HepG2 (cell line): Measurements from ENCODE around the gene SLC4A11. TPM values are rescaled to one million over a fixed set of nuclear protein-coding genes. Genes with fewer than 3 reads are reported as not detected.
A peak's percentile ranks its signal among the peaks of the same experiment; 100 is the strongest.

Experiments
- ATAC-seq: fragments of 200-7000 bp; cut with Tn5 transposase; 3 replicates; pipeline ENCODE4 v1.9.1; 2020; ENCODE audit warnings: mild to moderate bottlenecking, moderate library complexity
- BruUV-seq: library from RNA; stranded (reverse); fragments of 400-500 nt; replicated peaks from 2 replicates; lab custom pipeline; 2021; lab: Mats Ljungman, UMichigan
- CTCF ChIA-PET: fragments of 300-600 bp; formaldehyde crosslinking; extraction: SDS; loops from one replicate; lab custom pipeline; 2021; ENCODE audit warnings: low total read pairs, inconsistent platforms, low intra/inter-chr PET ratio; lab: Yijun Ruan, JAX
- POLR2A ChIA-PET: fragments of 350-600 bp; sonication (Branson Sonifier 250); formaldehyde crosslinking; loops from one replicate; lab custom pipeline; 2020; ENCODE audit warnings: antibody characterized with exemption, inconsistent platforms; lab: Yijun Ruan, JAX
- DNase-seq: peaks from one replicate; pipeline ENCODE4 v3.0.0-alpha.2; 2015; ENCODE audit warnings: low spot score
- FAIRE-seq: peaks from 3 replicates; lab custom pipeline; 2011; peaks lifted over from hg19 to GRCh38; lab: Jason Lieb, UNC
- H2AFZ ChIP-seq: one replicate; pipeline ENCODE4 v1.6.1; 2011; ENCODE audit warnings: low read length, inconsistent platforms
- H3K27ac ChIP-seq: fragments of 300-600 bp; 3 replicates; pipeline ENCODE4 v1.8.0; 2011; ENCODE audit warnings: mixed run types, mild to moderate bottlenecking, mixed read lengths, low read length, inconsistent platforms; ENCODE audit not compliant: insufficient read depth; ENCODE audit errors: extremely low read length
- H3K27me3 ChIP-seq, 2 experiments: fragments of 200-600 bp in 1 of 2; 2 replicates in 1 of 2; 3 replicates in 1 of 2; pipeline versions ENCODE4 v1.6.0 to v1.8.0; 2011; ENCODE audit warnings: low read length in 2 of 2, mild to moderate bottlenecking in 2 of 2, moderate library complexity in 2 of 2, inconsistent platforms in 1 of 2; ENCODE audit not compliant: insufficient read depth in 2 of 2, control insufficient read depth in 1 of 2
- H3K36me3 ChIP-seq, 2 experiments: fragments of 200-600 bp in 1 of 2; replicated peaks in 1 of 2; 2 replicates in 1 of 2; 3 replicates in 1 of 2; pipeline versions ENCODE4 v1.5.1 to v1.8.0; 2011; ENCODE audit warnings: low read length in 2 of 2, inconsistent platforms in 1 of 2; ENCODE audit not compliant: insufficient read depth in 2 of 2, control insufficient read depth in 1 of 2
- H3K4me1 ChIP-seq: 2 replicates; pipeline ENCODE4 v1.5.1; 2012; ENCODE audit warnings: low read length, inconsistent platforms; ENCODE audit not compliant: insufficient read depth
- H3K4me2 ChIP-seq: 2 replicates; pipeline ENCODE4 v1.6.0; 2011; ENCODE audit warnings: low read depth, low read length, inconsistent platforms
- H3K4me3 ChIP-seq, 3 experiments: fragments of 200-600 bp in 1 of 3; sonication (generic), shearing (Covaris generic) in 1 of 3; replicated peaks in 1 of 3; 2 replicates each; pipeline ENCODE4 v1.5.1; 2011 to 2016; ENCODE audit warnings: low read length in 3 of 3, inconsistent platforms in 2 of 3, low read depth in 2 of 3, mild to moderate bottlenecking in 2 of 3, control low read depth in 1 of 3, mixed read lengths in 1 of 3; ENCODE audit not compliant: insufficient read depth in 1 of 3
- H3K79me2 ChIP-seq: one replicate; pipeline ENCODE4 v1.6.1; 2011; ENCODE audit warnings: low read length, inconsistent platforms; ENCODE audit not compliant: insufficient read depth
- H3K9ac ChIP-seq: 2 replicates; pipeline ENCODE4 v1.6.0; 2011; ENCODE audit warnings: mild to moderate bottlenecking, low read depth, low read length, inconsistent platforms; ENCODE audit not compliant: insufficient read depth
- H3K9me3 ChIP-seq: 2 replicates; pipeline ENCODE4 v1.5.1; 2012; ENCODE audit warnings: mild to moderate bottlenecking, low read length
- H4K20me1 ChIP-seq: 2 replicates; pipeline ENCODE4 v1.6.0; 2011; ENCODE audit warnings: inconsistent platforms, mild to moderate bottlenecking, low read length, moderate library complexity; ENCODE audit not compliant: insufficient read depth
- CBX2 ChIP-seq, 2 experiments: fragments of 200-600 bp in 1 of 2; sonication (generic); formaldehyde crosslinking in 1 of 2; IDR thresholded peaks; 2 replicates each; pipeline versions ENCODE4 v1.7.0 to v1.8.1; 2018 to 2022; ENCODE audit warnings: low read depth in 2 of 2, low read length in 1 of 2, mild to moderate bottlenecking in 1 of 2, missing genetic modification reagents in 1 of 2
- CHCHD3 ChIP-seq: sonication (generic); formaldehyde crosslinking; IDR thresholded peaks from 2 replicates; pipeline ENCODE4 v1.8.0; 2022; ENCODE audit warnings: mild to moderate bottlenecking, missing genetic modification reagents, moderate library complexity
- ELF3 ChIP-seq: IDR thresholded peaks from 2 replicates; pipeline ENCODE4 v1.6.1; 2016; ENCODE audit warnings: missing genetic modification reagents, missing compliant biosample characterization
- ERF ChIP-seq: IDR thresholded peaks from 2 replicates; pipeline ENCODE4 v1.6.1; 2018; ENCODE audit warnings: missing biosample characterization, missing genetic modification reagents
- FOXO1 ChIP-seq: sonication (generic); formaldehyde crosslinking; IDR thresholded peaks from 2 replicates; pipeline ENCODE4 v1.4.0; 2020; ENCODE audit warnings: missing genetic modification reagents
- ISL2 ChIP-seq: sonication (generic); formaldehyde crosslinking; IDR thresholded peaks from 2 replicates; pipeline ENCODE4 v1.5.0; 2020; ENCODE audit warnings: missing genetic modification reagents
- KMT2A ChIP-seq: sonication (generic); formaldehyde crosslinking; IDR thresholded peaks from 2 replicates; pipeline ENCODE4 v1.4.0; 2020; ENCODE audit warnings: missing genetic modification reagents
- RAD21 ChIP-seq: fragments of 450-650 bp; formaldehyde crosslinking; IDR thresholded peaks from 2 replicates; pipeline ENCODE4 v1.5.0; 2020; ENCODE audit warnings: mild to moderate bottlenecking
- RNF2 ChIP-seq: fragments of 450-650 bp; conservative IDR thresholded peaks from 2 replicates; pipeline ENCODE4 v1.6.1; 2016; ENCODE audit warnings: low read depth
- SMC3 ChIP-seq: IDR thresholded peaks from 2 replicates; pipeline ENCODE4 v1.6.1; 2011; ENCODE audit warnings: low read length, improper control_type of control experiment
- SP4 ChIP-seq: sonication (generic); formaldehyde crosslinking; IDR thresholded peaks from 2 replicates; pipeline ENCODE4 v1.8.1; 2023; ENCODE audit warnings: mild to moderate bottlenecking, missing genetic modification reagents
- STAG1 ChIP-seq: sonication (generic); formaldehyde crosslinking; IDR thresholded peaks from 2 replicates; pipeline ENCODE4 v1.4.0; 2020; ENCODE audit warnings: missing genetic modification reagents
- YEATS2 ChIP-seq: sonication (generic); formaldehyde crosslinking; IDR thresholded peaks from 2 replicates; pipeline ENCODE4 v1.4.0; 2020; ENCODE audit warnings: missing genetic modification reagents, borderline replicate concordance
- ZKSCAN8 ChIP-seq: IDR thresholded peaks from 2 replicates; pipeline ENCODE4 v1.6.1; 2016; ENCODE audit warnings: borderline replicate concordance, missing genetic modification reagents, missing compliant biosample characterization
- ZNF121 ChIP-seq: sonication (generic); formaldehyde crosslinking; IDR thresholded peaks from 2 replicates; pipeline ENCODE4 v1.5.0; 2020; ENCODE audit warnings: mild to moderate bottlenecking, missing genetic modification reagents
- ZNF232 ChIP-seq: sonication (generic); formaldehyde crosslinking; IDR thresholded peaks from 2 replicates; pipeline ENCODE4 v1.4.0; 2020; ENCODE audit warnings: missing genetic modification reagents, borderline replicate concordance
- ZNF569 ChIP-seq: sonication (generic); formaldehyde crosslinking; IDR thresholded peaks from 2 replicates; pipeline ENCODE4 v1.5.0; 2020; ENCODE audit warnings: mild to moderate bottlenecking, missing genetic modification reagents, moderate library complexity, borderline replicate concordance
- ZNF747 ChIP-seq: sonication (generic); formaldehyde crosslinking; IDR thresholded peaks from 2 replicates; pipeline ENCODE4 v1.8.1; 2023; ENCODE audit warnings: missing genetic modification reagents, mild to moderate bottlenecking, borderline replicate concordance
- WGBS: methylation state at CpG from one replicate; pipeline ENCODE4 v1.1.6; 2017; ENCODE audit warnings: low lambda C conversion rate; 5-methylcytosine and 5-hydroxymethylcytosine counted together
- in situ Hi-C: cut with HindIII; loops from 2 replicates; pipeline ENCODE4 v1.10.0; 2017; ENCODE audit warnings: low pct_unique_long_range_greater_than_20kb; ENCODE audit not compliant: extremely low pct_ligation_motif_present
- intact Hi-C: fragments of 100-400 bp; cut with micrococcal nuclease; formaldehyde crosslinking; loops from one replicate; pipeline ENCODE4 v1.10.0; 2022; ENCODE audit not compliant: unreplicated experiment
- polyA plus RNA-seq, 8 experiments: library from polyadenylated mRNA; depleted of rRNA in 3 of 8; stranded (reverse) in 7 of 8; unstranded in 1 of 8; fragments of >200 nt; fragmentation: Illumina TruSeq in 4 of 8; extraction: Trizol in 4 of 8; gene quantifications; 2 replicates each; pipeline versions ENCODE4 v1.2.1 to v1.2.3, GENCODE V29; 2011 to 2016; ENCODE audit warnings: low read depth in 4 of 8, missing spikeins in 1 of 8, mixed read lengths in 1 of 8; ENCODE audit not compliant: insufficient read depth in 1 of 8
- total RNA-seq, 5 experiments: library from RNA; depleted of rRNA; stranded (reverse); fragments of >200 nt; fragmentation: Illumina TruSeq; extraction: Trizol; gene quantifications; 2 replicates each; pipeline ENCODE4 v1.2.3, GENCODE V29; 2016; ENCODE audit warnings: low read depth in 1 of 5
- TF ChIP-seq, protein P1 (sequence below), 2 experiments: sonication (generic) in 1 of 2; formaldehyde crosslinking in 1 of 2; IDR thresholded peaks; 2 replicates each; pipeline versions ENCODE4 v1.4.0 to v1.6.1; 2018 to 2020; ENCODE audit warnings: missing genetic modification reagents in 2 of 2, borderline replicate concordance in 1 of 2, low read depth in 1 of 2, mild to moderate bottlenecking in 1 of 2, missing biosample characterization in 1 of 2
- TF ChIP-seq, protein P2 (sequence below): IDR thresholded peaks from 2 replicates; pipeline ENCODE4 v1.6.1; 2016; ENCODE audit warnings: low read depth, borderline replicate concordance

SLC4A11 gene
- total and polyA plus RNA-seq, 2 of the 13 experiments (the other 11 are each of a cell fraction or from before 2014, with no cell fraction given), result 3.9 to 27.0 TPM

DNA sequence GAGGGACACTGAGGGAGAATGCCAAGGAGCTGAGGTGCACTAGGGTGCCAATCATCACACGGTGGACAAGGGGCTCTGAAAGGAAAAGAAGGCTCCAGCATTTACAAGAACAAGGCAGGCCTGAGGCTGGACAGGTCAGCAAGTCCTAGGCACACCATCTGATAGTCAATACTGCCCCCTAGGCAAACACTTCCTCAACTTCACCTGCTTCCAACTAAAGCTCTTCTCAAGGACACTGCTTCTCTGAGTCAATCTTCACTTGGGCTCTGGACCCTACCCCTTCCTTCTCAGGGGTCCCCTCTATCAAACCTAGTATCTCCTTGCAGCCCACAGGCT lies 37.7 kb upstream of the SLC4A11 start:
- intact Hi-C loops, result loop anchor here (1.0 kb wide), 1 partner anchor 58 kb away; no protein-coding TSS in a partner anchor
- no peaks in the 10 kb centered on the region for H3K4me1 ChIP-seq
- POLR2A ChIA-PET, result interaction anchor here (1.0 kb wide), 1 partner anchor 54 kb away, joined by 4 read pairs; no protein-coding TSS in a partner anchor
- no peaks in the 10 kb centered on the region for H3K79me2 ChIP-seq
- no peak overlapping the region for H3K9ac ChIP-seq
- in situ Hi-C loops, result no loop called here
- WGBS, result 26% methylated on average over 1 of the region's 1 CpG
- H3K27me3 ChIP-seq, result no peaks in the 10 kb centered on the region
- H3K27ac ChIP-seq, result no peak overlapping the region
- no peaks in the 10 kb centered on the region for H3K9me3 ChIP-seq
- CTCF ChIA-PET, result interaction anchor here (0.8 to 1.8 kb wide), 4 partner anchors 27 to 223 kb away, joined by 3 to 19 read pairs (median 6); no protein-coding TSS in a partner anchor
- no TSS peak for BruUV-seq
- DNase-seq (peak; percentile 68), ATAC-seq (peak; percentile 87), FAIRE-seq (peak; percentile 79)
- H3K36me3 ChIP-seq, result peaks cover 15 to 23% of the 10 kb centered on the region in 2 experiments
- H3K4me3 ChIP-seq, result no peak overlapping the region
- no peak overlapping the region for H2AFZ ChIP-seq
- H3K4me2 ChIP-seq, result no peak overlapping the region
- no peaks in the 10 kb centered on the region for H4K20me1 ChIP-seq
- peak; percentile 95 for TF ChIP-seq STAG1
- TF ChIP-seq ZNF121 (CRISPR knock-in tag), result peak; percentile 95
- TF ChIP-seq ERF, result peak; percentile 56; the same call in 1 of the 2 replicates
- TF ChIP-seq ISL2 (CRISPR knock-in tag), result no peak
- TF ChIP-seq CHCHD3 (CRISPR knock-in tag), result 0 out of 2 replicates have a peak, but pooled peaks have one; percentile 34
- no peak for TF ChIP-seq CBX2 (IDR thresholded peaks at IDR 0.05; ENCODE audit: low read depth, low read length)
- TF ChIP-seq CBX2 (CRISPR knock-in tag; IDR thresholded peaks at IDR 0.05; ENCODE audit: low read depth), result 0 out of 2 replicates have a peak, but pooled peaks have one; percentile 37
- TF ChIP-seq, protein P1, sequence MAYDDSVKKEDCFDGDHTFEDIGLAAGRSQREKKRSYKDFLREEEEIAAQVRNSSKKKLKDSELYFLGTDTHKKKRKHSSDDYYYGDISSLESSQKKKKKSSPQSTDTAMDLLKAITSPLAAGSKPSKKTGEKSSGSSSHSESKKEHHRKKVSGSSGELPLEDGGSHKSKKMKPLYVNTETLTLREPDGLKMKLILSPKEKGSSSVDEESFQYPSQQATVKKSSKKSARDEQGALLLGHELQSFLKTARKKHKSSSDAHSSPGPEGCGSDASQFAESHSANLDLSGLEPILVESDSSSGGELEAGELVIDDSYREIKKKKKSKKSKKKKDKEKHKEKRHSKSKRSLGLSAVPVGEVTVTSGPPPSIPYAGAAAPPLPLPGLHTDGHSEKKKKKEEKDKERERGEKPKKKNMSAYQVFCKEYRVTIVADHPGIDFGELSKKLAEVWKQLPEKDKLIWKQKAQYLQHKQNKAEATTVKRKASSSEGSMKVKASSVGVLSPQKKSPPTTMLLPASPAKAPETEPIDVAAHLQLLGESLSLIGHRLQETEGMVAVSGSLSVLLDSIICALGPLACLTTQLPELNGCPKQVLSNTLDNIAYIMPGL (CRISPR knock-in tag; IDR thresholded peaks at IDR 0.05; ENCODE audit: borderline replicate concordance in 1 of 2, low read depth in 1 of 2), result peak in 1 of 2 experiments; percentile 61; a peak in 1 of 4 replicates
- TF ChIP-seq, protein P2, sequence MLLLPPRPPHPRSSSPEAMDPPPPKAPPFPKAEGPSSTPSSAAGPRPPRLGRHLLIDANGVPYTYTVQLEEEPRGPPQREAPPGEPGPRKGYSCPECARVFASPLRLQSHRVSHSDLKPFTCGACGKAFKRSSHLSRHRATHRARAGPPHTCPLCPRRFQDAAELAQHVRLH (CRISPR knock-in tag), result peak; percentile 39; the same call in 1 of the 2 replicates
- 0 out of 2 replicates have a peak, but pooled peaks have one; percentile 27 for TF ChIP-seq ZKSCAN8 (CRISPR knock-in tag)
- 0 out of 2 replicates have a peak, but pooled peaks have one; percentile 28 for TF ChIP-seq FOXO1
- no peak for TF ChIP-seq ZNF569
- no peak for TF ChIP-seq SP4 (CRISPR knock-in tag)
- peak; percentile 72; the same call in 1 of the 2 replicates for TF ChIP-seq ELF3 (CRISPR knock-in tag)
- TF ChIP-seq RNF2, result no peak
- TF ChIP-seq ZNF747 (CRISPR knock-in tag), result no peak
- peak; percentile 62; the same call in 1 of the 2 replicates for TF ChIP-seq SMC3
- TF ChIP-seq KMT2A (CRISPR knock-in tag), result 0 out of 2 replicates have a peak, but pooled peaks have one; percentile 46
- no peak for TF ChIP-seq YEATS2 (CRISPR knock-in tag)
- TF ChIP-seq ZNF232 (CRISPR knock-in tag), result no peak
- TF ChIP-seq RAD21 (CRISPR knock-in tag), result peak; percentile 67
